ENCODE measurements around the gene KIAA1217. TPM values are rescaled to one million over a fixed set of nuclear protein-coding genes. Genes with fewer than 3 reads are reported as not detected.
"Not testable (repeated sequence)": the region's sequence is repeated elsewhere in the genome, so short reads cannot be mapped to it uniquely, and the experiment has no call there.

The KIAA1217 gene
- total RNA-seq, 2 donors from 2014 or later: 69.2 to 78.4 TPM

- intact Hi-C loops (cut with DNase I, micrococcal nuclease): no loop called here
- ATAC-seq (peak; percentile 62), DNase-seq (peak; percentile 37 to 67)
Observed at GRCh38 chr10:24465891-24466818, 257.2 kb downstream of the KIAA1217 start.

- ATAC-seq: no peak
- no peak for DNase-seq
- intact Hi-C loops (cut with DNase I, micrococcal nuclease): no loop called here
Observed at GRCh38 chr10:24467136-24467535, 258.2 kb downstream of the KIAA1217 start.

GRCh38 chr10:24467605-24468004, 258.7 kb downstream of the KIAA1217 start:
- ATAC-seq: no peak
- intact Hi-C loops (cut with DNase I, micrococcal nuclease): no loop called here
- DNase-seq: no peak

- ATAC-seq (no peak), DNase-seq (no peak)
- intact Hi-C loops (cut with DNase I, micrococcal nuclease): no loop called here
Observed at GRCh38 chr10:24468281-24468751, 259.4 kb downstream of the KIAA1217 start.

GRCh38 chr10:24469993-24470392, 261.1 kb downstream of the KIAA1217 start:
- ATAC-seq: peak; percentile 76
- peak; percentile 68 to 90 for DNase-seq
- intact Hi-C loops (cut with DNase I, micrococcal nuclease): no loop called here

- no peak for DNase-seq
- ATAC-seq: no peak
- intact Hi-C loops (cut with DNase I, micrococcal nuclease): no loop called here
Observed at GRCh38 chr10:24475598-24475997, 266.7 kb downstream of the KIAA1217 start.

- intact Hi-C loops (cut with DNase I, micrococcal nuclease): no loop called here
- ATAC-seq (peak; percentile 94), DNase-seq (no peak)
Observed at GRCh38 chr10:24476913-24477701, 268.2 kb downstream of the KIAA1217 start.

GRCh38 chr10:24477915-24478314, 269.0 kb downstream of the KIAA1217 start:
- ATAC-seq (no peak), DNase-seq (no peak)
- intact Hi-C loops (cut with DNase I, micrococcal nuclease): no loop called here

GRCh38 chr10:24479806-24480205, 270.9 kb downstream of the KIAA1217 start:
- ATAC-seq (no peak), DNase-seq (no peak)
- intact Hi-C loops (cut with DNase I, micrococcal nuclease): no loop called here

- no peak for ATAC-seq
- intact Hi-C loops (cut with DNase I, micrococcal nuclease): no loop called here
- no peak for DNase-seq
Observed at GRCh38 chr10:24480447-24480846, 271.5 kb downstream of the KIAA1217 start.

- intact Hi-C loops (cut with DNase I, micrococcal nuclease): no loop called here
- no peak for DNase-seq
- ATAC-seq: no peak
Observed at GRCh38 chr10:24481241-24481640, 272.3 kb downstream of the KIAA1217 start.

GRCh38 chr10:24482713-24483112, 273.8 kb downstream of the KIAA1217 start:
- DNase-seq; intact Hi-C loops (cut with DNase I, micrococcal nuclease): not testable (repeated sequence)

GRCh38 chr10:24483701-24484100, 274.8 kb downstream of the KIAA1217 start:
- peak; percentile 70 to 89 for DNase-seq

More at GRCh38 chr10:24482713-24483112, 273.8 kb downstream of the KIAA1217 start:
- peak; percentile 10 for ATAC-seq

GRCh38 chr10:24484771-24485170, 275.8 kb downstream of the KIAA1217 start:
- DNase-seq (no peak), ATAC-seq (peak; percentile 7)
- intact Hi-C loops (cut with DNase I, micrococcal nuclease): no loop called here

More at GRCh38 chr10:24483701-24484100, 274.8 kb downstream of the KIAA1217 start:
- peak; percentile 95 for ATAC-seq
- intact Hi-C loops (cut with DNase I, micrococcal nuclease): no loop called here

GRCh38 chr10:24485304-24485703, 276.4 kb downstream of the KIAA1217 start:
- no peak for ATAC-seq
- intact Hi-C loops (cut with DNase I, micrococcal nuclease): no loop called here
- DNase-seq: no peak

- DNase-seq (peak; percentile 34 to 57), ATAC-seq (peak; percentile 65)
- intact Hi-C loops (cut with DNase I, micrococcal nuclease): no loop called here
Observed at GRCh38 chr10:24488631-24489030, 279.7 kb downstream of the KIAA1217 start.

GRCh38 chr10:24493165-24493564, 284.2 kb downstream of the KIAA1217 start:
- DNase-seq (no peak), ATAC-seq (no peak)
- intact Hi-C loops (cut with DNase I, micrococcal nuclease): no loop called here

GRCh38 chr10:24494236-24494635, 285.3 kb downstream of the KIAA1217 start:
- ATAC-seq (peak; percentile 93), DNase-seq (peak; percentile 40 to 73)

GRCh38 chr10:24494777-24495176, 285.8 kb downstream of the KIAA1217 start:
- intact Hi-C loops (cut with DNase I, micrococcal nuclease): no loop called here
- ATAC-seq (no peak), DNase-seq (no peak)

More at GRCh38 chr10:24494236-24494635, 285.3 kb downstream of the KIAA1217 start:
- intact Hi-C loops (cut with DNase I, micrococcal nuclease): no loop called here
